Mucosa of gallbladder (tissue), 1 donor: ENCODE data around the gene CALML3. TPM values are rescaled to one million over a fixed set of nuclear protein-coding genes. Genes with fewer than 3 reads are reported as not detected.
"Not testable (repeated sequence)": the region's sequence is repeated elsewhere in the genome, so short reads cannot be mapped to it uniquely, and the experiment has no call there.

Source experiments
- DNase-seq: peaks from one replicate; pipeline ENCODE4 v3.0.0-alpha.2; 2020; ENCODE audit warnings: low spot score
- total RNA-seq: library from RNA; stranded (reverse); gene quantifications from one replicate; pipeline ENCODE4 v1.2.1, GENCODE V29; 2021
- donor health status: DM: no; HTN: no; CAD: no.

Gene CALML3
- total RNA-seq, 1 donor from 2014 or later = not detected

- no peak for DNase-seq
Observed at GRCh38 chr10:5553400-5554170, 28.8 kb downstream of the CALML3 start.

- DNase-seq = no peak
Observed at GRCh38 chr10:5555021-5555510, 30.3 kb downstream of the CALML3 start.

- DNase-seq = no peak
Observed at GRCh38 chr10:5555881-5556280, 31.1 kb downstream of the CALML3 start.

- no peak for DNase-seq
Observed at GRCh38 chr10:5556576-5556975, 31.8 kb downstream of the CALML3 start.

GRCh38 chr10:5557040-5557721 lies 32.4 kb downstream of the CALML3 start:
- DNase-seq = no peak

DNA sequence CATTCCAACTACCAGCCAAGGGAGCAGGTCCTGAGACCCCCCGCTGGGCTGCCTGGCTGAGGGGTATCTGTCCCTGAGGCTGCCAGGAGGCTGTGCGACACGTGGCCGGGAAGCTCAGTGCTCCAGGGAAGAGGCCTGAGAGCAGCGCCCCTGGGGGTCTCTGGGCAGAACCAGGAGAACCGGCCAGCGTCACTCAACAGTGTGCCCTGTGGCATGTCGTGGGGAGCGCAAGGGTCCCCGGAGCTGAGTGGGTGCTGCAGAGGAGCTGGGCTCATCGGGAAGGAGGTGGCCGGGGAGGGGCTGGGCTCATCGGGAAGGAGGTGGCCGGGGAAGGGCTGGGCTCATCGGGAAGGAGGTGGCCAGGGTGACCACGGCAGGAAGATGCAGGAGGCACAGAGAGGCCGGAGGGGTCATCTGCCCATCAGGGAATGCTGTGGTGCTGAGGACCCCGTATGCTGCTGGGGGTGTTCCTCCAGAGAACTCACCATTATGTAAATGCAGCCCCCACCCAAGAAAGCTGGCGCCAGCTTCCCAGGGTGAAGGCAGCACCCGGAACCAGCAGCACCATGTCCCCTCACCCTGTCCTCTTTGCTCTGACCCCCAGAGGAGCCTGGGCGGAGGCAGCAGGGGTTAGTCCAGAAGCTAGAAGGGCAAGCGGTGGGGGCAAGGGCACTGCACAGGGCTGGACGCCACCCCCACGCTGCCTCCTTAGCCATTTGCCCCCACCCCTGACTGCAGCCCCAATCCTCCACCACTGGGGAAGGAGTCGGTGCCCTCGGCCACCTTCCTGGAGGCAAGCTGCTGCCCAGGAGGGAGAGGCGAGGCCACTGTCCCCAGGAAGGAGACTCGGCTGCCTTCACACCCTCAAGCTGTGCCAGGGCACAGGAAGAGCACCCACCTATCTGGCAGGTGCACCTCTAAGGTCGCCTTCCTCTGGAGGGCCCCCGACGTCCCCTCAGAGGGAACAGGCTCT lies 33.3 kb downstream of the CALML3 start:
- no peak for DNase-seq

GRCh38 chr10:5559022-5559421 lies 34.3 kb downstream of the CALML3 start:
- not testable (repeated sequence) for DNase-seq

DNA sequence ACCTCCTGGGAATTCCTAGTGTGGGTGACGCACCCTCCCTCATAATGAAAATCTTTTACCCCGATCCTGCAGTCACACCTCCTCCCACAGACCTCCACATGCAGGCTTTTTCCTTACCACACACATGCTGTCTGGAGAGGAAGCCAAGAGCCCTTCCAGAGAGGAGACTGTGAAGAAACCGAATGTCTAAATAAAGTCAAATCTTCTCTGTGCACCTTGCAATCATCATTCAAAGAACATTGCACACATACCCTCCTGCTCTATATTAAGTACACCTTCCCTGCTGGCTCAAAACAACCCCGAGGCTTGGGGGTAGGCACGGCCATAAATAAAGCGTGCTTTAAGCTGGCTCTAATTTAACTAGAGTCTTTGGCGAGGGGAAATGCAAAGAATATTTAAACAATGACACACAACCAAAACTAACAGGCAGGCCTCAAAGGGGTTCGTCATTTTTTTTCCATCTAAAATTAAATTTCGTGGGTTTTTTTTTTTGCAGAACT lies 34.9 kb downstream of the CALML3 start:
- no peak for DNase-seq

GRCh38 chr10:5560142-5560816 lies 35.5 kb downstream of the CALML3 start:
- no peak for DNase-seq

GRCh38 chr10:5560817-5561703 lies 36.3 kb downstream of the CALML3 start:
- DNase-seq = no peak

DNA sequence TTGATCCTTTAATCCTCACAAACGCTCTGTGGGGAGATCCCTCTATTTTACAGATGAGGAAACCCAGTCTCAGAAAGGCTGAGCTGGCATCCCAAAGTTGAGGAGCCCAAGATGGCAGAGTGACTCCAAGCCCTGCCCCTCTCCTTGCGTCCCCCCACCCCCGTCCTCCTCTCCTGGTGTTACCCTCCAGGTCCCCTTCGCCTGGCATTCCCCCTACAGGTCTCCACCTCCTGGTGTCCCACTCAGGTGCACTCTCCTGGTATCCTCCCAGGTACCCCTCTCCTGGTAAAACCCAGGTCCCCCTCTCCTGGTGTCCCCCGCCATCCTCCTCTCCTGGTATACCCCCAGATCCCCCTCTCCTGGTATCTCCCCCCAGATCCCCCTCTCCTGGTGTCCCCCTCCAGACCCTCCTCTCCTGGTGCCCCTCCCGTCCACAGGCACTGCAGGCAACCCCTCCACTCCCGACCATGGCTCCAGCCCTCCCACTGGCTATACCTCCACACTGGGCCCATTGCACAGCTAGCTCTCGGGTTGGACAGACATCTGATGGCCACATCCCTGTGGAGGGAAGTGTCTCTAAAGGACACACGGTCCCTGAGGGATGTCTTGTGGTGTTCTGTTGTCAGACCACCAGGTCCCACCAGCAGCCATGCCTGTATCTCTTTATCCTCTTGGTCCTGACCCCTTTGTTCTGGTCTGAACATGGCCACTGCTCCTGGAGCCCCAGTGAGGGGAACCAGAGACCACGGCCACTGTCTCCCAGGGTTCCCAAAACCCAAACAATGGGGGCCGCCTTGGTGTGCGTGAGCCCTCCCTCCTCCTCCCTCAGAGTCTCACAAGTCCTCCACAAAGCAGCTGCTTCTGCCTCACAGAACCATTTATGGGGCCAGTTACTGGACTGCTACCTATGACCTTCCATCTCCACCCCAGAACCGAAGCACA lies 37.2 kb downstream of the CALML3 start:
- no peak for DNase-seq

DNA sequence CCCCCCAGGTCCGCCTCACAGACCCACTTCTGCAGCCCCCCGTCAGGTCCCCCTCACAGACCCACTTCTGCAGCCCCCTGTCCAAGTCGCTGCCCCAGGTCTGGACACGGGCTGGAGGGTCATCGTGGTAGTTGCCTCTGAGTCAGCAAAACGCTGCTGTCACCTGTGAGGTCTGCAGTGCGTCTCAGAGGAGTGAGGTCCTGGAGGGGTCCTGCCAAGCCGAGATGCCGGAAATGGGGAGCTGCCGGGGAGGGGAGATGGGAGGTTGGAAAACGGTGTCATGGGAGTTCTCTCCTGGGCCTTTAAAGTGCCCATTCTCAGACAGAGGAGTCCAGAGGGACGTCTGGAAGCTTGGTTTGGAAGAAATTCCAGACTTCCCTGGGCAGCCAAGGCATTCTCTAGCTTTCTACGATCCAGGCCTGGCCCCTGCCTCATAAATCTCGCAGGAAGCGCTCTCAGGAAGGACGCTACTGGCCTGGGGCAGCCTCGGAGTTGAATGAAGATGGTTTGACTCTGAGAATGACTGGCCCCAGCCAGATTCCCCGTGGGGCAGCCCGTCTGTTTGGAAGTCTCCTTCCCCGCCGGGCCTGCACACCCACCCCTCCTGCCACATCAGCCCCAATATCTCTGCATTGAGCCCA lies 38.7 kb downstream of the CALML3 start:
- DNase-seq = no peak

DNA sequence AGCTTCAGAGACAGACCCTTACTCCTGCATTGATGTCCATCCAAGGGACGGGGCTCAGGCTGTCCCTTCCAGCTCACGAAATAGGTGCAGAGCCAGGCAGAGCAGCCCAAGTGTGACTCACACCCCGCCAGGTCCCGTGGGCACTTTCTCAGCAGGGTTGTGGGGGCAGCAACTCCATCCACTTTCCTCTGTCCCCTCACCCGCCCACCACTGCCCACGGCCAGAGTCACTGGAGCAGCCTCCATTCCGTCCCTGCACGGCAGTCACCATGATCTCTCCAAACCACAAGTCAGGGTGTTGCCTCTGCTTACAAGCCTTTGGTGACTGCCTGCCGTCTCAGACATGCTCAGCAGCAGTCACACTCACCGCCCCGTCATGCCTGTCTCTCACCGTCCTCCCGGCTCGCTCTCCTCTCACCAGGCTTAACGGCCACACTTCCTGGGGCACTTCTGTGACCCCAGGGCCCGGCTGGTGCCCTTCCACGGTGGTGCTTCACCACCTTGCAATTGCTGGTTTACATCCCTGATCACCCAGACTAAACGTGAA lies 39.3 kb downstream of the CALML3 start:
- no peak for DNase-seq

GRCh38 chr10:5564537-5565204 lies 39.9 kb downstream of the CALML3 start:
- DNase-seq = no peak

GRCh38 chr10:5565205-5565545 lies 40.4 kb downstream of the CALML3 start:
- no peak for DNase-seq

DNA sequence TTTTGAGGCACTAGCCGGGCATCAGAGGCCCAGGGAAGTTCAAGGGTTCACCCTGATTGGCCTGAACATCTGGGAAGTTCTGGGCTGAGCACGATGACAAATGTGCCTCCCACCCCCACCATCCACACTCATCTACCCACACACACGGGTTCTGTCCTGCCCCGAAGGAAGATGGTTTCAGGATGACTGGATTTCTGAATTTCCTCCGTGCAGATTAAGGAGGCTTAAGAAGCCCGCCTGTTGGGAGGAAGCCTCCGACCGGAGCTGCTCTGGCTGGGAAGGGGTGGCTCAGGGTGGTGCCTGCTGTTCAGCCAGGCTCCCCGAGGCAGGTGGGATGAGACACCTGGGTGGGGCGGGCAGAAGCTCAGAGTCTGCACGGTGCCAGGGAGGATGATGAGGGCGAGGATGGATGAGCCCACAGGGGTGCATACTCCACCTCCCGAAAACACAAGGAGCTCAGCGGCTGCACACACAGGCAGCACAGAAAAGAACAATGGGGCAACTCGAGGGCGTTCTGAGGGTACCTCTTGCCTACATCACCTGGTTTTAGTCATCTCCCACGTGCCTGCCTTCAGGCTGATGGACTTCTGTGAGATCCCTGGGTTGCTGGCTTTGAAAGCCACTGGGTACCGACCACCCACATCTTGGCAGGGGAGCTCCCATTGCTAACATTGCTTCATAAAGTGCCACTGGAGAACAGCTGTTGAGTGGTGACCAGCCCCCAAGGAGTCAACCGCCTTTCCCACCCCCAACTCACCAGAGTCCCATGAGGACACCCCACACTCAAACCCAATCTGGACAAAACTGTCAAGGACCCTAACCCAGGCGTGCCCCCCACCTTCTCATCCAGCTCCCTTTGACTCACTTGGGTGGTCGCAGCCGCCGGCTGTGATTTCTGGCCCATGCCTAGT lies 41.2 kb downstream of the CALML3 start:
- DNase-seq = no peak

- no peak for DNase-seq
Observed at GRCh38 chr10:5566614-5567013, 41.9 kb downstream of the CALML3 start.
